HEK293 (cell line): ENCODE data around the gene TAF6L.

Experiments
- AEBP2 ChIP-seq: fragments of 450-650 bp; formaldehyde crosslinking; IDR thresholded peaks from 2 replicates; pipeline ENCODE4 v1.5.1; 2016; ENCODE audit warnings: missing biosample characterization, missing genetic modification characterization, borderline replicate concordance
- BCL11B ChIP-seq: fragments of 450-650 bp; formaldehyde crosslinking; IDR thresholded peaks from 2 replicates; pipeline ENCODE4 v1.5.1; 2016; ENCODE audit warnings: low read depth, missing biosample characterization, missing genetic modification characterization
- ELK4 ChIP-seq: IDR thresholded peaks from 2 replicates; pipeline ENCODE4 v1.6.1; 2011; ENCODE audit warnings: mild to moderate bottlenecking, low read depth, low read length, borderline replicate concordance
- GLIS2 ChIP-seq: fragments of 450-650 bp; formaldehyde crosslinking; IDR thresholded peaks from 2 replicates; pipeline ENCODE4 v1.5.1; 2016; ENCODE audit warnings: missing biosample characterization, missing genetic modification characterization
- KLF7 ChIP-seq: fragments of 450-650 bp; formaldehyde crosslinking; IDR thresholded peaks from 2 replicates; pipeline ENCODE4 v1.5.1; 2016; ENCODE audit warnings: missing biosample characterization, missing genetic modification characterization, borderline replicate concordance
- MEIS1 ChIP-seq: sonication (generic); formaldehyde crosslinking; IDR thresholded peaks from 2 replicates; pipeline ENCODE4 v1.8.1; 2022; ENCODE audit warnings: missing genetic modification reagents, mild to moderate bottlenecking, borderline replicate concordance
- MZF1 ChIP-seq: fragments of 450-650 bp; formaldehyde crosslinking; IDR thresholded peaks from 2 replicates; pipeline ENCODE4 v1.5.1; 2017; ENCODE audit warnings: missing biosample characterization, missing genetic modification characterization, borderline replicate concordance
- PRDM1 ChIP-seq: fragments of 450-650 bp; formaldehyde crosslinking; IDR thresholded peaks from 2 replicates; pipeline ENCODE4; 2016; ENCODE audit warnings: missing biosample characterization, missing genetic modification characterization
- PRDM10 ChIP-seq: fragments of 450-650 bp; formaldehyde crosslinking; IDR thresholded peaks from 2 replicates; pipeline ENCODE4 v1.5.1; 2016; ENCODE audit warnings: missing biosample characterization, missing genetic modification characterization
- REPIN1 ChIP-seq: fragments of 450-650 bp; formaldehyde crosslinking; IDR thresholded peaks from 2 replicates; pipeline ENCODE4 v1.5.1; 2017; ENCODE audit warnings: missing biosample characterization, missing genetic modification characterization, low read depth
- TCF7L2 ChIP-seq: IDR thresholded peaks from 2 replicates; pipeline ENCODE4 v1.6.1; 2011; ENCODE audit warnings: low read depth, mild to moderate bottlenecking, inconsistent platforms, low read length, moderate library complexity, borderline replicate concordance
- YY2 ChIP-seq: fragments of 450-650 bp; formaldehyde crosslinking; IDR thresholded peaks from 2 replicates; pipeline ENCODE4 v1.5.1; 2016; ENCODE audit warnings: missing biosample characterization, missing genetic modification characterization
- ZBTB48 ChIP-seq: fragments of 450-650 bp; formaldehyde crosslinking; IDR thresholded peaks from 2 replicates; pipeline ENCODE4 v1.5.1; 2016; ENCODE audit warnings: missing biosample characterization, missing genetic modification characterization
- ZBTB6 ChIP-seq: fragments of 450-650 bp; formaldehyde crosslinking; IDR thresholded peaks from 2 replicates; pipeline ENCODE4 v1.5.1; 2017; ENCODE audit warnings: missing biosample characterization, missing genetic modification characterization
- ZFP69B ChIP-seq: fragments of 450-650 bp; formaldehyde crosslinking; IDR thresholded peaks from 2 replicates; pipeline ENCODE4 v1.5.1; 2016; ENCODE audit warnings: missing biosample characterization, missing genetic modification characterization
- ZNF148 ChIP-seq: fragments of 450-650 bp; formaldehyde crosslinking; IDR thresholded peaks from 2 replicates; pipeline ENCODE4 v1.5.0; 2017; ENCODE audit warnings: missing biosample characterization, missing genetic modification characterization, borderline replicate concordance
- ZNF155 ChIP-seq: fragments of 450-650 bp; formaldehyde crosslinking; IDR thresholded peaks from 2 replicates; pipeline ENCODE4 v1.5.1; 2016; ENCODE audit warnings: missing biosample characterization, missing genetic modification characterization
- ZNF169 ChIP-seq: fragments of 450-650 bp; formaldehyde crosslinking; IDR thresholded peaks from 2 replicates; pipeline ENCODE4 v1.5.1; 2016; ENCODE audit warnings: missing biosample characterization, missing genetic modification characterization
- ZNF19 ChIP-seq: fragments of 450-650 bp; formaldehyde crosslinking; IDR thresholded peaks from 2 replicates; pipeline ENCODE4; 2016; ENCODE audit warnings: missing biosample characterization, missing genetic modification characterization, low read depth
- ZNF223 ChIP-seq: fragments of 450-650 bp; formaldehyde crosslinking; IDR thresholded peaks from 2 replicates; pipeline ENCODE4 v1.5.1; 2016; ENCODE audit warnings: missing biosample characterization, missing genetic modification characterization
- ZNF23 ChIP-seq: fragments of 450-650 bp; formaldehyde crosslinking; IDR thresholded peaks from 2 replicates; pipeline ENCODE4 v1.5.1; 2016; ENCODE audit warnings: missing biosample characterization, missing genetic modification characterization, borderline replicate concordance
- ZNF248 ChIP-seq: fragments of 450-650 bp; formaldehyde crosslinking; IDR thresholded peaks from 2 replicates; pipeline ENCODE4 v1.5.1; 2017; ENCODE audit warnings: missing biosample characterization, missing genetic modification characterization
- ZNF341 ChIP-seq: fragments of 450-650 bp; formaldehyde crosslinking; IDR thresholded peaks from 2 replicates; pipeline ENCODE4; 2016; ENCODE audit warnings: low read depth, missing biosample characterization, missing genetic modification characterization
- ZNF510 ChIP-seq: fragments of 450-650 bp; formaldehyde crosslinking; IDR thresholded peaks from 2 replicates; pipeline ENCODE4 v1.5.1; 2018; ENCODE audit warnings: mild to moderate bottlenecking, missing genetic modification characterization, missing biosample characterization; ENCODE audit not compliant: insufficient replicate concordance
- ZNF521 ChIP-seq: fragments of 450-650 bp; formaldehyde crosslinking; IDR thresholded peaks from 2 replicates; pipeline ENCODE4 v1.5.1; 2017; ENCODE audit warnings: missing biosample characterization, mild to moderate bottlenecking, missing genetic modification characterization
- ZNF549 ChIP-seq: fragments of 450-650 bp; IDR thresholded peaks from 2 replicates; pipeline ENCODE4 v1.5.1; 2018; ENCODE audit warnings: missing biosample characterization, missing genetic modification characterization, mild to moderate bottlenecking, inconsistent platforms, moderate library complexity
- ZNF558 ChIP-seq: fragments of 450-650 bp; formaldehyde crosslinking; IDR thresholded peaks from 2 replicates; pipeline ENCODE4 v1.5.1; 2016; ENCODE audit warnings: missing biosample characterization, missing genetic modification characterization
- ZNF596 ChIP-seq: fragments of 450-650 bp; IDR thresholded peaks from 2 replicates; pipeline ENCODE4 v1.5.0; 2018; ENCODE audit warnings: missing biosample characterization, mild to moderate bottlenecking, missing genetic modification characterization, moderate library complexity
- ZNF610 ChIP-seq: fragments of 450-650 bp; formaldehyde crosslinking; IDR thresholded peaks from 2 replicates; pipeline ENCODE4 v1.5.1; 2016; ENCODE audit warnings: missing biosample characterization, missing genetic modification characterization, borderline replicate concordance
- ZNF621 ChIP-seq: fragments of 450-650 bp; formaldehyde crosslinking; IDR thresholded peaks from 2 replicates; pipeline ENCODE4 v1.5.1; 2017; ENCODE audit warnings: missing biosample characterization, missing genetic modification characterization
- ZNF623 ChIP-seq: fragments of 450-650 bp; formaldehyde crosslinking; IDR thresholded peaks from 2 replicates; pipeline ENCODE4 v1.5.1; 2016; ENCODE audit warnings: missing biosample characterization, missing genetic modification characterization
- ZNF624 ChIP-seq: fragments of 450-650 bp; formaldehyde crosslinking; IDR thresholded peaks from 2 replicates; pipeline ENCODE4 v1.5.1; 2017; ENCODE audit warnings: missing biosample characterization, missing genetic modification characterization

TAF6L gene

GRCh38 chr11:62786318-62787004 is 15.3 kb downstream of the TAF6L start (continued):
- TF ChIP-seq KLF7 (tag by site-specific recombination) = no peak
- TF ChIP-seq ZFP69B (tag by site-specific recombination) = no peak
- no peak for TF ChIP-seq ZNF624 (tag by site-specific recombination)
- peak; percentile 66 for TF ChIP-seq PRDM10
- TF ChIP-seq ZNF169 (tag by site-specific recombination) = no peak
- TF ChIP-seq ZNF19 (tag by site-specific recombination) = no peak
- TF ChIP-seq ZNF148 = no peak
- TF ChIP-seq ZNF521 (tag by site-specific recombination) = no peak
- no peak for TF ChIP-seq MEIS1 (CRISPR knock-in tag)
- TF ChIP-seq ZNF549 (tag by site-specific recombination) = no peak
- TF ChIP-seq YY2 = no peak
- TF ChIP-seq MZF1 (tag by site-specific recombination) = no peak
- TF ChIP-seq ZNF610 = no peak
- TF ChIP-seq ZNF155 (tag by site-specific recombination) = no peak
- no peak for TF ChIP-seq REPIN1 (tag by site-specific recombination)
- no peak for TF ChIP-seq TCF7L2
- peak; percentile 98 for TF ChIP-seq ZNF223 (tag by site-specific recombination)
- TF ChIP-seq ZNF23 (tag by site-specific recombination) = no peak
- TF ChIP-seq ZBTB6 (tag by site-specific recombination) = no peak
- TF ChIP-seq ZNF558 = no peak
- no peak for TF ChIP-seq ZNF623
- TF ChIP-seq ZNF621 = no peak
- no peak for TF ChIP-seq AEBP2 (tag by site-specific recombination)
- peak; percentile 89 for TF ChIP-seq ZNF341 (tag by site-specific recombination)
- TF ChIP-seq BCL11B (tag by site-specific recombination) = peak; percentile 84
- TF ChIP-seq PRDM1 (tag by site-specific recombination) = no peak
- TF ChIP-seq ZNF510 (tag by site-specific recombination) = no peak
- TF ChIP-seq ZBTB48 (tag by site-specific recombination) = no peak
- no peak for TF ChIP-seq ELK4
- no peak for TF ChIP-seq ZNF596 (tag by site-specific recombination)
- peak; percentile 73 for TF ChIP-seq GLIS2 (tag by site-specific recombination)
- no peak for TF ChIP-seq ZNF248
